ENCODE measurements around the gene NPFF.
"Not testable (repeated sequence)": the region's sequence is repeated elsewhere in the genome, so short reads cannot be mapped to it uniquely, and the experiment has no call there.

GRCh38 chr12:53481458-53481857 is 25.8 kb downstream of the NPFF start:
- TF ChIP-seq EZH2 (IDR thresholded peaks at IDR 0.05; ENCODE audit: insufficient read depth, poor library complexity, severe bottlenecking); EZH2phosphoT487 (IDR thresholded peaks at IDR 0.05; ENCODE audit: insufficient read depth, low read depth): not testable (repeated sequence)

Data from GM23248 (cell line).